Type B pancreatic cell (in vitro differentiated cells): Measurements from ENCODE around the gene EXOC4. TPM values are rescaled to one million over a fixed set of nuclear protein-coding genes. Genes with fewer than 3 reads are reported as not detected.
A peak's percentile ranks its signal among the peaks of the same experiment; 100 is the strongest.

Experiments
- DNase-seq: peaks from one replicate; pipeline ENCODE4 v3.0.0; 2021; ENCODE audit warnings: mixed read lengths; ENCODE audit not compliant: unreplicated experiment; ENCODE audit errors: extremely low spot score
- H3K27ac Mint-ChIP-seq: 2 replicates; pipeline ENCODE4 v1.8.0; 2021; ENCODE audit warnings: mild to moderate bottlenecking, mixed read lengths
- H3K27me3 Mint-ChIP-seq: 2 replicates; pipeline ENCODE4 v1.8.0; 2021; ENCODE audit warnings: mixed read lengths
- H3K36me3 Mint-ChIP-seq: 2 replicates; pipeline ENCODE4 v1.8.0; 2021; ENCODE audit warnings: mixed read lengths
- H3K4me1 Mint-ChIP-seq: one replicate; pipeline ENCODE4 v1.8.0; 2021; ENCODE audit warnings: mixed read lengths; ENCODE audit not compliant: unreplicated experiment
- H3K4me3 Mint-ChIP-seq: 2 replicates; pipeline ENCODE4 v1.8.0; 2021; ENCODE audit warnings: mild to moderate bottlenecking, mixed read lengths
- H3K9me3 Mint-ChIP-seq: 2 replicates; pipeline ENCODE4 v1.8.0; 2021; ENCODE audit warnings: mixed read lengths
- total RNA-seq: library from RNA; stranded (reverse); gene quantifications from 2 replicates; pipeline ENCODE4 v1.2.1, GENCODE V29; 2021; ENCODE audit warnings: low replicate concordance
- TF ChIP-seq, protein P1 (sequence below): fragments of 200-600 bp; sonication (generic); conservative IDR thresholded peaks from 2 replicates; pipeline ENCODE4 v1.5.0; 2021; ENCODE audit warnings: antibody characterized with exemption, mild to moderate bottlenecking

Gene EXOC4
- total RNA-seq, 1 donor from 2014 or later = 95.5 TPM

DNA sequence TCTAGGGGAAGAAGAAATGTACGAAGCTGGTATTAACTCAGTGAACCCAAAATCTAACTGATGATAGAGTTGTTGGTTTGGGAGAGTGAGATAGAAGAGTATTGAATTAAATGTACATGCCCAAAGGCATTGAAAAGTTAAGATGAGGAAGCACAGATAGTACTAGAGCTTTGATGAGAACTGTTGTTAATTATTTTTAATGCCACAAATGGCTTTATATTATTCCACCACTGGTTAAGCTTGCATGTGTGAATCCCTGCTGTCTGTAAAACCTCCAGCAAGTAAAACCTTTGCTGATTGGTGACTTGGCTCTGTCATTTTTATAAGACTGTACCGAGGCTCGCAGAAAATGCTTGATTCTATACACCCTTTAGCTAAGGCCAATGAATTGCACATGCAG, 491.6 kb downstream of the EXOC4 start:
- Mint-ChIP-seq H3K4me3 (no peak overlapping the region), H3K4me1 (peaks cover 4% of the 10 kb centered on the region), H3K27me3 (peaks cover 25% of the 10 kb centered on the region), H3K27ac (no peak overlapping the region), H3K36me3 (no peaks in the 10 kb centered on the region), H3K9me3 (no peaks in the 10 kb centered on the region)
- no peak for DNase-seq
- TF ChIP-seq, protein P1, sequence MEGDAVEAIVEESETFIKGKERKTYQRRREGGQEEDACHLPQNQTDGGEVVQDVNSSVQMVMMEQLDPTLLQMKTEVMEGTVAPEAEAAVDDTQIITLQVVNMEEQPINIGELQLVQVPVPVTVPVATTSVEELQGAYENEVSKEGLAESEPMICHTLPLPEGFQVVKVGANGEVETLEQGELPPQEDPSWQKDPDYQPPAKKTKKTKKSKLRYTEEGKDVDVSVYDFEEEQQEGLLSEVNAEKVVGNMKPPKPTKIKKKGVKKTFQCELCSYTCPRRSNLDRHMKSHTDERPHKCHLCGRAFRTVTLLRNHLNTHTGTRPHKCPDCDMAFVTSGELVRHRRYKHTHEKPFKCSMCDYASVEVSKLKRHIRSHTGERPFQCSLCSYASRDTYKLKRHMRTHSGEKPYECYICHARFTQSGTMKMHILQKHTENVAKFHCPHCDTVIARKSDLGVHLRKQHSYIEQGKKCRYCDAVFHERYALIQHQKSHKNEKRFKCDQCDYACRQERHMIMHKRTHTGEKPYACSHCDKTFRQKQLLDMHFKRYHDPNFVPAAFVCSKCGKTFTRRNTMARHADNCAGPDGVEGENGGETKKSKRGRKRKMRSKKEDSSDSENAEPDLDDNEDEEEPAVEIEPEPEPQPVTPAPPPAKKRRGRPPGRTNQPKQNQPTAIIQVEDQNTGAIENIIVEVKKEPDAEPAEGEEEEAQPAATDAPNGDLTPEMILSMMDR = no peak

DNA sequence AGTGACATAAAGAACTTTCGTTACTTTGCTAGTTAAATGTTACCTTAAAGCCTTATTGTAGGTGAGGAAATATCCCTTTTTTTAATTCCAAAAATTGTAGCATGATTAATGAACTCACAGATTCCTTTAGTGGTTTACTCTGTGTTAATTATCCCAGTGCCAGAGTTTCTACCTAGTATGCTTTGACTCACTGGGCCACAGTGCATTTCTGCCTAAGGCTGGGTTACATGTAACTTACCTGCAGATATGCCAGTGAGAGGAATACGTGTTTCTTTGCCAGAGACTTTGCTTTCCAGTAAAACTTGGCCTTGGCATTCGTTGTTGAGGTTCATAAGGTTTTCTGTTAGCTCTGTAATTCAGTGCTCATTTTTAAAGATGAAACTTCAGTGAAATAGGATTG, 493.4 kb downstream of the EXOC4 start:
- DNase-seq = no peak
- Mint-ChIP-seq H3K27me3 (peaks cover 15% of the 10 kb centered on the region), H3K4me3 (no peak overlapping the region), H3K36me3 (no peaks in the 10 kb centered on the region), H3K4me1 (peaks cover 4% of the 10 kb centered on the region), H3K27ac (peak overlapping the region; percentile 30), H3K9me3 (no peaks in the 10 kb centered on the region)
- TF ChIP-seq, protein P1 = no peak

DNA sequence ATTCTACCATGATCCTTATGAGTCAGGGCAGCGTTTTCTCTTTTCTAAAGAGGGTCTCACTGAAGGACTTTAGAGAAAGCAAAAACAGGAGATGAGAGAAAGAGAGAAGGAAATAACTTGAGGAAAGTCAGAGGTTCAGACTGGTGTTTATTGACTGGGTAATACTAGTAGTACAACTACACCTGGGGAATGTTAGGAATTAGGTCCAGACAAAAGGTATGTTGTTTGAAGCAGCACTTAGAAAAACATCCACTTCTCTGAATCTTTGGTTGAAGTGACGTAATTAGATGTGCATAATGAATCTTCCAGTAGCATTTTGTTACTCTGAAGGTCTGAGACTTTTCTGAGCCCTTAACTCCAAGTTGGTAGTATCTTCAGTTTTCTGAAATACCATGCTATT, 494.0 kb downstream of the EXOC4 start:
- peak overlapping the region; percentile 30 for H3K27ac Mint-ChIP-seq
- H3K27me3 Mint-ChIP-seq = peaks cover 10% of the 10 kb centered on the region
- TF ChIP-seq, protein P1 = no peak
- DNase-seq = no peak
- H3K4me3 Mint-ChIP-seq = no peak overlapping the region
- peaks cover 4% of the 10 kb centered on the region for H3K4me1 Mint-ChIP-seq
- H3K36me3 Mint-ChIP-seq = no peaks in the 10 kb centered on the region
- H3K9me3 Mint-ChIP-seq = no peaks in the 10 kb centered on the region

DNA sequence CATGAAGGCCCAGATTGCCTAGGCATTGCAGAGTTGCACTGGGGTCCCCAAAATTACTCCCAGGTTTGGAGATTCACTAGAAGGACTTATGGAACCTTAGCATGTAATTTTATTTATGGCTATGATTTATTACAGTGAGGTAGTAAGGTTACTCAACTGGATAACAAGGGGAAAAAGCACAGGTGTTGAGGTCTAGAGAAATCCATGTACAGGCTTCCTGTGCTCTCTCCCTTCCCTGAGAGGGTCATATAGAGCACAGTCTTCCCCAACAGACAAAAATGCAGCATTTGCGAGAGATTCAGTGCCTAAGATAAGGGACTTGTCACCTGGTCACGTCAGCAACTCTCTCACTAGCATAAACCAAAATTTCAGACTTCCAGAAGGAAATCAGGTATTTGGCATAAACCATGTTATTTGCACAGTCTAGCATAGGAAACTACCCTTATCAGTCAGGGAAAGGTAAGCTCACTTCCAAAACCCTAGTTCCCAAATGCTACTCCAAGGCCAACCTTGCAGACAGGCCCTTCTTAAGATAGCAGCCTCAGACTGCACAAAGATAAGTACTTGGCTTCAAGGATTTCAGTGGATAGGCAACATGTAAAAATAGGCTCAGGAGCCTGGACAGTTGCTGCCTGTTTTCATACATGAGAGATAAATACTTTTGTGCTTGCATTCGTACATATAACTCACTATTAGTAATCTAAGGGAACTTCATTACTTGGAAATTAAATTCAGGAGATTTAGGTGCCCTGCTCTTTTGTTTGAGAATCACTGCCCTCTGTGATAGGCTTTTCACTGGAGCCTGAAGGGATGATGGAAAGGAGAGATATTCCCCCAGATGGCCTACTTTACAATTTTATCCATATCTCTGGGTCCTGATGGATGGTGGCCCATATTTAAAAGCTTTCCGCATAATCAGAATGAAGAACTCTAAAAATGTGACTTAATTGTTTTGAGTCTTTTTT, 495.8 kb downstream of the EXOC4 start:
- H3K4me3 Mint-ChIP-seq = no peak overlapping the region
- no peak overlapping the region for H3K27ac Mint-ChIP-seq
- TF ChIP-seq, protein P1 = no peak
- no peaks in the 10 kb centered on the region for H3K36me3 Mint-ChIP-seq
- peaks cover 4% of the 10 kb centered on the region for H3K4me1 Mint-ChIP-seq
- no peaks in the 10 kb centered on the region for H3K9me3 Mint-ChIP-seq
- no peak for DNase-seq
- peaks cover 2% of the 10 kb centered on the region for H3K27me3 Mint-ChIP-seq

DNA sequence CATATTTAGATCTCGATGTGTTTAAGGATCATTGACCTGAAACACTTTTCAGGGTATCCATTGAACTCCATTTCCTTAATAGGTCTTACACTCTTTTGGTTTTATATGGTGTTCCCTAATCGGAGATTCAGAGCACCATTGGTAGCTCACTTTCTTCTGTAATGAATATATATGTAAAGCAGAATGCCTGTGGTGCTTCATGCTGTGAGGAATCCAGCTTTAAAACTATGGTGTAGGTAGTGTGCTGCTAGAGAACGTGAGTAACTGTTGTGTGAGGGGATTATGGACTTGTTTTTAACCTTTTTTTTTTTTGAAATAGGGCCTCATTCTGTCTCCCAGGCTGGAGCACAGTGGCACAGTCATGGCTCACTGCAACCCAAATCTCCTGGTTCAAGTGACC, 497.4 kb downstream of the EXOC4 start:
- H3K4me3 Mint-ChIP-seq = no peak overlapping the region
- TF ChIP-seq, protein P1 = no peak

More for the DNA sequence above, 497.4 kb downstream of the EXOC4 start:
- no peak for DNase-seq
- H3K27me3 Mint-ChIP-seq = no peaks in the 10 kb centered on the region
- peaks cover 4% of the 10 kb centered on the region for H3K4me1 Mint-ChIP-seq
- H3K36me3 Mint-ChIP-seq = no peaks in the 10 kb centered on the region
- H3K9me3 Mint-ChIP-seq = no peaks in the 10 kb centered on the region
- H3K27ac Mint-ChIP-seq = no peak overlapping the region
